ENCODE data around the gene SERPINE1.
A peak's percentile ranks its signal among the peaks of the same experiment; 100 is the strongest.
"Not testable (repeated sequence)": the region's sequence is repeated elsewhere in the genome, so short reads cannot be mapped to it uniquely, and the experiment has no call there.

SERPINE1 gene

GRCh38 chr7:101126651-101127459 lies at the start of gene SERPINE1:
TSS of gene SERPINE1 (plus strand) at chr7:101127104. CDS start at chr7:101128394, 1,290 bp downstream.
- TF ChIP-seq POLR2A (IDR thresholded peaks at IDR 0.05; ENCODE audit: low read length) = peak; percentile 95
- TF ChIP-seq GATA1 (IDR thresholded peaks at IDR 0.05; ENCODE audit: low read depth, low read length) = no peak
- peak; percentile 46 to 57 for DNase-seq

DNA sequence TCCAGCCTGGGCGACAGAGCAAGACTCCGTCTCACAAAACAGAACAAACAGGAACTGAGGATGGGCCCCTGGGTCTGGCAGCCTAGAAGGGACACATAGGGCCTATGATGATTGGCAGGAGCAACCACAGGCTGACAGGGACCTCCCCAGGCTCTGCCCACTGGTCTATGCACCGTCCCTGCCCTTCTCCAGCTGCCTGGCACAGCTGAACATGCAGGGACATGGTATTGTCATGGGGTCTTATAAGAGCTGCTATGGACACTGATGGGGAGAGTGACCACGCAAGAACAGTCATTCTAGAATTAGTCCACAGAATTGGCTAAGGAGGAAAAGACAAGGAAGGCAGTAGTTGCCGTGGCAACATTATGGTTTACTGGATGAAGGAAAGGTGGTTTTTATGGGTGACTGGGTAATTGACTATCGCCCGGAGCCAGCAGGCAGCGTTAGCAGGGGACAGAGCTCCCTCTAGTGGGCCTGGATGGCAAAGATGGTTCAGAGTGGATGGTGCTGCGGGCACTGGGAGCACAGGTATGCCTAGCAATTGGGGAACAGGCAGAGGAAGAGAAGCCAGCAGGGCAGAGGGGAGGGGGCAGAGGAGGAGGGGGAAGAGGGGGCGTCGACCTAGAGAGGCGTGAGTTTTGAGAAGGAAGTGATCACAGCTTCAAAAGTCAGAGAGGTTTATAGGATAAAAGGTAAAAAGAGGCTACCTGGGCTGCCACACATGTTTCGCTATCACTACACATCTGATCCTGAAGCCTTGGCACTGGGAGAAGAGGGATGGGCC lies 49.4 kb upstream of the SERPINE1 start:
- DNase-seq = peak; percentile 64 to 83
- TF ChIP-seq GATA1 (IDR thresholded peaks at IDR 0.05; ENCODE audit: low read depth, low read length) = no peak
- TF ChIP-seq POLR2A (IDR thresholded peaks at IDR 0.05; ENCODE audit: low read length) = no peak

- no peak for DNase-seq
- no peak for TF ChIP-seq POLR2A (IDR thresholded peaks at IDR 0.05; ENCODE audit: low read length)
- TF ChIP-seq GATA1 (IDR thresholded peaks at IDR 0.05; ENCODE audit: low read depth, low read length) = no peak
These were observed 45.5 kb upstream of the SERPINE1 start for GRCh38 chr7:101081432-101081831.

GRCh38 chr7:101084865-101085161 lies 42.1 kb upstream of the SERPINE1 start:
- TF ChIP-seq GATA1 (IDR thresholded peaks at IDR 0.05; ENCODE audit: low read depth, low read length) (no peak), POLR2A (IDR thresholded peaks at IDR 0.05; ENCODE audit: low read length) (no peak)
- DNase-seq = no peak

- peak; percentile 88 to 91 for DNase-seq
- TF ChIP-seq POLR2A (IDR thresholded peaks at IDR 0.05; ENCODE audit: low read length) (peak; percentile 62), GATA1 (IDR thresholded peaks at IDR 0.05; ENCODE audit: low read depth, low read length) (no peak)
These were observed 41.5 kb upstream of the SERPINE1 start, which contains the start of gene TRIM56 for GRCh38 chr7:101085162-101085964. TSS of gene TRIM56 (plus strand) at chr7:101085481. CDS start at chr7:101087313, 1,832 bp downstream.

- TF ChIP-seq POLR2A (IDR thresholded peaks at IDR 0.05; ENCODE audit: low read length) = no peak
- TF ChIP-seq GATA1 (IDR thresholded peaks at IDR 0.05; ENCODE audit: low read depth, low read length) = no peak
- DNase-seq = no peak
These were observed 39.4 kb upstream of the SERPINE1 start for GRCh38 chr7:101087334-101088068.

DNA sequence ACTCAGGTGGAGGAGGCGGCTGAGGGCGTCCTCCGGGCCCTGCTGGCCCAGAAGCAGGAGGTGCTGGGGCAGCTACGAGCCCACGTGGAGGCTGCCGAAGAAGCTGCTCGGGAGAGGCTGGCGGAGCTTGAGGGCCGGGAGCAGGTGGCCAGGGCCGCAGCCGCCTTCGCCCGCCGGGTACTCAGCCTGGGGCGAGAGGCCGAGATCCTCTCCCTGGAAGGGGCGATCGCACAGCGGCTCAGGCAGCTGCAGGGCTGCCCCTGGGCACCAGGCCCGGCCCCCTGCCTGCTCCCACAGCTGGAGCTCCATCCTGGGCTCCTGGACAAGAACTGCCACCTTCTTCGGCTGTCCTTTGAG lies 38.9 kb upstream of the SERPINE1 start:
- no peak for DNase-seq
- TF ChIP-seq GATA1 (IDR thresholded peaks at IDR 0.05; ENCODE audit: low read depth, low read length) (no peak), POLR2A (IDR thresholded peaks at IDR 0.05; ENCODE audit: low read length) (no peak)

- DNase-seq = no peak
- TF ChIP-seq GATA1 (IDR thresholded peaks at IDR 0.05; ENCODE audit: low read depth, low read length) (no peak), POLR2A (IDR thresholded peaks at IDR 0.05; ENCODE audit: low read length) (no peak)
These were observed 37.9 kb upstream of the SERPINE1 start for GRCh38 chr7:101088858-101089529.

- no peak for TF ChIP-seq POLR2A (IDR thresholded peaks at IDR 0.05; ENCODE audit: low read length)
- TF ChIP-seq GATA1 (IDR thresholded peaks at IDR 0.05; ENCODE audit: low read depth, low read length) = no peak
- DNase-seq = no peak
These were observed 37.0 kb upstream of the SERPINE1 start for GRCh38 chr7:101089876-101090275.

GRCh38 chr7:101092266-101092905 lies 34.5 kb upstream of the SERPINE1 start:
- DNase-seq = not testable (repeated sequence)

GRCh38 chr7:101093906-101094305 lies 33.0 kb upstream of the SERPINE1 start:
- no peak for DNase-seq
- TF ChIP-seq GATA1 (IDR thresholded peaks at IDR 0.05; ENCODE audit: low read depth, low read length) (no peak), POLR2A (IDR thresholded peaks at IDR 0.05; ENCODE audit: low read length) (no peak)

DNA sequence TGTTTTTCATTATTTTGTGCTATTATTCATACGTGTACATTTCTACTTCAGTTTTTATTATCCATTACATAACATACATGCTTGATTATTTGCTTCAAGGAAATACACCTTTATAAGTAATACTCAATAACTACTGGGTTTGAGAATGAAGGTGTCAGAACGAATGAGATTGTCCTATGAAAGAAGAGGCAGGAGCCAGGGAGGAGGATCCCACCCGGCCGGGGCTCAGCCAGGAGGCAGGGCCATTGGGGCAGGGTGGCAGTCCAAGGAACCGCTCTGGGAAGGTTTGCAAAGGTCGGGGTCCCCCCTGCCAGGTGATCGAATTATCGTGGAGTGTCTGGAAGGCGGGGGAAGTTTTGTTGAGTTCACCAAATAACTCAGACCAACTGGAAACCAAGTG lies 32.5 kb upstream of the SERPINE1 start:
- DNase-seq = no peak
- TF ChIP-seq GATA1 (IDR thresholded peaks at IDR 0.05; ENCODE audit: low read depth, low read length) (no peak), POLR2A (IDR thresholded peaks at IDR 0.05; ENCODE audit: low read length) (no peak)
